Activated CD8-positive, alpha-beta memory T cell treated with anti-CD3 and anti-CD28 coated beads for 36 hours (primary cell): ENCODE measurements around the gene OGFOD3. TPM values are rescaled to one million over a fixed set of nuclear protein-coding genes. Genes with fewer than 3 reads are reported as not detected.

Source experiments
- CTCF ChIA-PET: fragments of 350-600 bp; sonication (Branson Sonifier 250); formaldehyde crosslinking; loops from one replicate; lab custom pipeline; 2021; ENCODE audit warnings: antibody characterized with exemption; lab: Charles Lee
- POLR2A ChIA-PET: fragments of 350-600 bp; sonication (Branson Sonifier 250); formaldehyde crosslinking; loops from one replicate; lab custom pipeline; 2021; ENCODE audit warnings: antibody characterized with exemption; lab: Charles Lee
- total RNA-seq, 2 experiments: library from RNA; stranded (reverse); gene quantifications; one replicate each; pipeline ENCODE4 v1.2.3, GENCODE V29; 2021

Gene OGFOD3
- total RNA-seq, 2 experiments from 2014 or later: 27.5 to 29.2 TPM

- POLR2A ChIA-PET: interaction anchor here (0.9 to 1.3 kb wide), 4 partner anchors 8 to 153 kb away, joined by 3 to 9 read pairs (median 6); partner anchors contain the start of genes FOXK2 and NARF
These were observed 31.5 kb upstream of the OGFOD3 start for GRCh38 chr17:82449883-82450356.

GRCh38 chr17:82449131-82449882 lies 30.9 kb upstream of the OGFOD3 start:
- CTCF ChIA-PET: interaction anchor here (0.7 to 1.0 kb wide), 2 partner anchors 24 to 36 kb away, joined by 3 read pairs; no protein-coding TSS in a partner anchor
- POLR2A ChIA-PET: interaction anchor here (0.9 to 1.4 kb wide), 5 partner anchors 8 to 213 kb away, joined by 3 to 9 read pairs (median 6); partner anchors contain the start of genes FOXK2 and NARF

More at GRCh38 chr17:82449883-82450356, 31.5 kb upstream of the OGFOD3 start:
- CTCF ChIA-PET: interaction anchor here (1.0 kb wide), 1 partner anchor 25 kb away, joined by 3 read pairs; no protein-coding TSS in a partner anchor

DNA sequence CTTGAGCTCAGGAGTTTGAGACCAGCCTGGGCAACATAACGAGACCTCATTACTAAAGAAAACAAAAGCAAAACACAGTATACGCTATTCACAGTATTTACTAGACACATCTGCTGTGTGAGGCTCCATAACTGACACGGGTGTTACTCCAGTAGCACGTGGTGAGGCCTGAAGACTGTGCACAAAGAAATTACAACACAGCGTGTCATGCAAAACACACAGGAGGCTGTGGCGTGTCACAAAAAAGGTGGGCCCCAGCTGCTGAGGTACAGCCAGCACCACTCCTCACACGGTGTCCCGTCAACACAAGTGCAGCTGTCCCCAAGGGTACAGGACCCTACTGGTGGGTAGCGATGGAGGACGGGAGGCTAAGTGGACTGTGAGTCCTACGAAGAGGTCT lies 29.5 kb upstream of the OGFOD3 start:
- CTCF ChIA-PET: no interaction called here
- POLR2A ChIA-PET: interaction anchor here (0.9 kb wide), 1 partner anchor 12 kb away, joined by 3 read pairs; no protein-coding TSS in a partner anchor

DNA sequence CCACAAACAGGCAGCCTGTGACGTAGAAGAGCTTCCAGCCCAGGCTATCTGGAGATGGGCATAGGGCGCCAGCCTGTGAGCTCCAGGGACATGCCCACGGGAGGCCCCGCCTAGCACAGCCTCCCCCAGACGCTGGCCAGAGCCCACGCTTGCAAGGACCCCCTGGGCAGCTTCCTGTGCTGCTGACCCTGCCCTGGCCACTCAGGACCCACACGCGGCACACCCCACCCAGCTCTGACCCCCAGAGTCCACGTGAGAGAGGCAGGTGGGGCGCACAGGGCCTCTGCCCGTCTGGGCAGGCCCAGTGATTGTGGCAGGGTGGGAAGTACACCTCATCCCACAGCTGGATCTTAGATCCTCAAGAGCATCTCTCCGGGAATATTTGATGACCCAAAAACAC lies 28.3 kb upstream of the OGFOD3 start:
- POLR2A ChIA-PET: no interaction called here
- CTCF ChIA-PET: interaction anchor here (0.8 to 1.4 kb wide), 2 partner anchors 11 to 49 kb away, joined by 3 to 4 read pairs; no protein-coding TSS in a partner anchor

DNA sequence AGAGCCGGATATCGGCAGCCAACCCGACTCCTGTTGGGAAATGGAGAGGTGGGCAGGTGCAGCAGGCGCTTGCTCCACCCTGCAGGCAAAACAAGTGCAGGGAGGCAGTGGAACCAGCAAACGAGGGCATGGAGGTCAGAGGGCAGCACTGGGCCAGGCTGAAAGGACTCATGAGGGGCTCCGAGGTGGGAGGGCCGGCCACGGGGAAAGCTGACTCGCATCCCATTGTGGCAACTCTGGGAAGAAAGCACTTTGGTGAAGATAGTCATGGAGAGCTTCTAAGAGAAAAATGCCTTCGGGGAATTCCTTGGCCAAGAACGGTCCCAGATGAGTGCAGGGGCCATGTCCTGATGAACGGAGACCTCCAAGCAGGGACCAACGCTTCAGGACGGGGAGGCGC lies 27.7 kb upstream of the OGFOD3 start:
- ChIA-PET CTCF (interaction anchor here (0.8 to 1.4 kb wide), 2 partner anchors 12 to 49 kb away, joined by 3 to 4 read pairs; no protein-coding TSS in a partner anchor), POLR2A (no interaction called here)

GRCh38 chr17:82445542-82445941 lies 27.2 kb upstream of the OGFOD3 start:
- CTCF ChIA-PET: interaction anchor here (1.4 kb wide), 1 partner anchor 12 kb away, joined by 4 read pairs; no protein-coding TSS in a partner anchor
- POLR2A ChIA-PET: interaction anchor here (1.0 kb wide), 1 partner anchor 74 kb away, joined by 4 read pairs; the partner anchor contains the start of gene FOXK2

DNA sequence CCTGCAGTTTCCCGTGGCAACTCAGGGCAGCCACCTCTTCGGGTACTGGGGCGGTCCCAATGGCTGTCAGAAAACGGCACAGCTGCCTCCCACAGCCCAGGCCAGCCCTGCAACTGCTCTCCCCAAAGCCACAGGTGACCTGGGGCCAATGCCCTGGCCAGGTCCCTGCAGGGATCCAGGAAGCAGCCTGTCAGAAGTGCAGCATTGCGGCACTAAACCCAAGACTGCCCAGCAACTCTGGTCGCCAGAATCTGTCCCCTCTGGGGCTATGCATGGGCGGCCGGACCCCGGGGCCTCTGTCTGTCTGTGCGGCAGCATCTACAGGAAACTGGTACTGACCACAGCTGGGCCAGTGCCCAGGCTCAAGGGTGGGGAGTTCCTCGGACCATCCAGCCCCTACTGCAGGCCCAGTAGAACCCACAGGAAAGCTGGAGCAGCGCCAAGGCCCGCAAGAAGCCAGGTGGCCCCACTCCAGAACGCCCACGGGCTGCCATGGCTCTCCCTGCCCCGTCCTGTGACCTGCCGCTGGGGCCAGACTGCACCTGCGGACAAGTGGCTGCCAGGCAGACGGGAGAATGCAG lies 26.6 kb upstream of the OGFOD3 start:
- CTCF ChIA-PET: interaction anchor here (1.4 kb wide), 1 partner anchor 13 kb away, joined by 4 read pairs; no protein-coding TSS in a partner anchor
- POLR2A ChIA-PET: interaction anchor here (1.0 kb wide), 1 partner anchor 74 kb away, joined by 4 read pairs; the partner anchor contains the start of gene FOXK2

- CTCF ChIA-PET: interaction anchor here (1.3 kb wide), 1 partner anchor 93 kb away, joined by 3 read pairs; no protein-coding TSS in a partner anchor
- POLR2A ChIA-PET: no interaction called here
These were observed 26.0 kb upstream of the OGFOD3 start for GRCh38 chr17:82444284-82444893.

- ChIA-PET POLR2A (no interaction called here), CTCF (interaction anchor here (1.2 to 1.3 kb wide), 2 partner anchors 19 to 92 kb away, joined by 3 to 4 read pairs; no protein-coding TSS in a partner anchor)
These were observed 25.3 kb upstream of the OGFOD3 start for GRCh38 chr17:82443465-82444283.

DNA sequence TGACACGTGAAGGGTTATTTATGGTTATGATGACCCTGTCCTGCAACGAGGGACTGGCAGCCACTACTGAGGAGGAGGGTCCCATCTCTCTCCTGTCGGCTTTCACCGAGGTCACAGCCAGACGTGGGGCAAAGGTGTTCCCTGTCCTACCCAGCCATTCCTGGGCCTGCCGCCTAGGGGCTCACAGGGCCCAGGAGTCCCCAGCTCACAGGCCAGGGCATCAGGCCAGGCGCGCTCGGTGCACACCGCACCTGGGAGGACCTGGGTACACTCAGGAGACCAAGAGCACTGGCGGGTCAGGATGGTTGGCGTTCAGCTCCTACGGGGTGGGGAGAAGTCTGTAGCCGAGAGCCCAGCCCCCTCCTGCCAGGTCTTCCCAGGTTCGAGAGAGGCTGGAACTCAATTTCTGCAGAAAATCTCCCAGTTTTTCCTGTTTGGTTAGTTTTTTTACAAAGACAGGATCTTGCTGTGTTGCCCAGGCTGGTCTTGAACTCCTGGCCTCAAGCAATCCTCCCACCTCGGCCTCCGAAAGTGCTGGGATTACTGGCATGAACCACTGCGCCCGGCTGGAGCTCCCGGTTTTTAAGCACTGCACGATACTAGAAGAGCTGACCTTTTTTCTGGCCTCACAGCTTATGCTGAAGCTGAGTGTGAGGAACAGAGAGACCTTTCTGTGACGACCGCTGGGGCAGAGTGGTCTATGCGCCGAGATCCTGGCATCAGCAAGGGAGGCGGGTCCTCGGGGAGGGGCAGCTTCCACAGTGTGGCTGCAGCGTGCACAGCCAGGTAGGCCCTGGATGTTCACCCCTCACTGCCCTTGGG lies 24.5 kb upstream of the OGFOD3 start:
- CTCF ChIA-PET: interaction anchor here (0.6 to 1.2 kb wide), 2 partner anchors 10 to 18 kb away, joined by 3 to 4 read pairs; no protein-coding TSS in a partner anchor
- POLR2A ChIA-PET: interaction anchor here (0.5 to 0.8 kb wide), 2 partner anchors 9 to 178 kb away, joined by 4 read pairs; no protein-coding TSS in a partner anchor

GRCh38 chr17:82441691-82442487 lies 23.5 kb upstream of the OGFOD3 start:
- POLR2A ChIA-PET: interaction anchor here (0.6 kb wide), 1 partner anchor 200 kb away, joined by 3 read pairs; no protein-coding TSS in a partner anchor

DNA sequence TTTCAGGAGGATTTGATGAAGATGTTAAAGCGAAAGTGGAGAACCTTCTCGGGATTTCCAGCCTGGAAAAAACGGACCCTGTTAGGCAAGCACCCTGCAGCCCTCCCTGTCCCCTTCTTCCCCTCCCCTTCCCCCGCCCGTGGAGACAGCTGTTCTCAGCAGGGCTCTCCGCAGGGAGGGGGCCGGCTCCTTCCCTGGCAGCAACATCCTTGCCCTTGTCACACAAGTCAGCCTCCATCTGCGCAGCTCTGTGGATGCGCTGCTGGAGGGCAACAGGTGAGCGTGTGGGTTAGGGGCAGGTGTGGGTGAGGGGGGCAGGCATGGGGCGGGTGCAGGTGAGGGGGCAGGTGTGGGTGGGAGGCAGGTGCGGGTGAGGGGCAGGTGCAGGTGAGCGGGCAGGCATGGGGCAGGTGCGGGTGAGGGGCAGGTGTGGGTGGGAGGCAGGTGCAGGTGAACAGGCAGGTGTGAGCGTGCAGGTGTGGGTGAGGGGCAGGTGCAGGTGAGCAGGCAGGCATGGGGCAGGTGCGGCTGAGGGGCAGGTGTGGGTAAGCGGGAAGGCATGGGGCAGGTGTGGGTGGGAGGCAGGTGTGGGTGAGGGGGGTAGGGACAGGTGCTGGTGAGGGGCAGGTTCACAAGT lies 22.7 kb upstream of the OGFOD3 start:
- CTCF ChIA-PET: no interaction called here
- POLR2A ChIA-PET: no interaction called here

More at GRCh38 chr17:82441691-82442487, 23.5 kb upstream of the OGFOD3 start:
- CTCF ChIA-PET: interaction anchor here (1.2 kb wide), 1 partner anchor 17 kb away, joined by 4 read pairs; no protein-coding TSS in a partner anchor

DNA sequence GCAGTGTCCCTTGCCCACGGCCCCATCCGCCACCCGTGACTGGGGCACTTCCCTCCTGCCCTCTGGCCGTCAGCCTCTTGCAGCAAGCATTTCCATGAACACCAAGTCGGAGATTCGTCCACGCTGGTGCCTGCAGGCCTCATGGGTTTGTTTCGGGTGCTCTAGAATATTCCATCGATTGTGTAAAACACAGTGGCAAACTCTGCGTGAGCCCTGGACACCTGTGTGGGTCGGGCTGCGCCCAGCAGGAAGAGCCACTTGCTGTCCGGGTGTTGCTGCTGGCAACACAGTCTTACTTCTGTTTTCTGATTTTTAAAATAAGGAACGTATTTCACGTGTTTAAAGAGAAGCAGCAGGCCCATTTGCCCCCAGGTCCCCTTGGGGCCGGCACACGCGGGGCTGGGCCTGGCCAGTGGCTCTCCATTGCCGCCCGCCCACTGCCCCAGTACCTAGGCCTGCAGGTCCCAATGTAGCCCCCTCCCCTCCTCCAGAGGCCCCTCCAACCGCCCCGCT lies 22.1 kb upstream of the OGFOD3 start:
- CTCF ChIA-PET: no interaction called here
- POLR2A ChIA-PET: interaction anchor here (0.5 kb wide), 1 partner anchor 11 kb away, joined by 7 read pairs; no protein-coding TSS in a partner anchor

DNA sequence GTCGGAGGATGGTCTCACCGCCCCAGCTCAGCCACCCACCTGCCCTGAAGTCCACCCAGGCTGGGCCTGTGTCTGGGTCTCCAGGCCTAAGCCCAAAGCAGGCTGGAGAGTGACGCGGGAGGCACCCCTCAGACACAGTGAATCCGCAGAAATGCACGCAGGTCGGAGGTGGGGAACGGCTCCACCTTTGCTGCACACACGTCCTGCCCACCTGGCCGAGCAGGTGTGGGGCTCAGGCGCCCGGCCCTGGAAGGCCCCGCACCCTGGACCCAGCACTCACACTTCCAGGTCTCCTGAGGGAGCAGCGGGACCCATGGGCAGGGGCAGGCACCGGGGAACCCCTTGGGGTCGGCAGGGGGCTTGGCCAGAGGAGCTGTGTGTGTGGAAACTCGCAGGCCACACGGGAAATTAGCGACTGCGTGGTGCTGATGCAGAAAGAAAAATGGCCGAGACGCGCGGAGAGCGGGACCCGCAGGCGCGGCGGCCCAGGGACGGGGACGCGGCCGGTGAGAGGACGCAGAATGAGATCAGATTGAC lies 21.5 kb upstream of the OGFOD3 start:
- ChIA-PET CTCF (no interaction called here), POLR2A (interaction anchor here (0.5 to 0.9 kb wide), 2 partner anchors 11 to 342 kb away, joined by 3 to 7 read pairs; no protein-coding TSS in a partner anchor)

DNA sequence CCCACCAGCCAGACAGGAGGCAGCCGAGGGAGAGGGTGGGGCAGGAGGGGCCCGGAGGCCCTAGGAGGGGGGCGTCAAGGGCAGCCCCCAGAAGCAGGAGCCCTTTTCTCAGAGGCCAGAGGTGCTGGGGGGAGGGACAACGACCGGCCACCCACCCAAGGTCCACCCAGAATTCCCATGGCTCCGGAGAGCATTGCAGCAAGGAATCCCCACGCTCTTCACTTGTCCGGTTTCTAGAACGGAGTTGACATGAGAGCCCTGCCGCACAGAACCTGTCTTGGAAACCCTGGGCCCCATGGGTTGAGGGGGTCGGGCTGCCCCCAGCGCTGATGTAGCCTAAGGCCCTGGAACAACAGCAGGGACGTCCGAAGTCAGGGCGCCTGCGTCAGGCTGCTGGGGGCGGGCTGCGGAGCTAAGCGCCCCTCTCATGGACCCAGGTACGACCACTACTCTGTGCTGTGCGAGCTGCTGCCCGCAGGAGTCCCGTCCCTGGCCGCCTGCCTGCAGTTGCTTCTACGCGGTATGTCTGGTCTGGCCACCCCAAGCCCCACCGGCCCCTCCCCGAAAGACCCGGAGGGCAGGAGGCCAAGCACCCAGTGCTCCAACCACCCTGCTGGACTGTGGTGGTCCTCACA lies 20.9 kb upstream of the OGFOD3 start:
- POLR2A ChIA-PET: interaction anchor here (0.9 kb wide), 1 partner anchor 341 kb away, joined by 3 read pairs; no protein-coding TSS in a partner anchor
- CTCF ChIA-PET: no interaction called here
